Right lobe of liver (tissue), 4 donors: ENCODE data around the gene FGGY.
A peak's percentile ranks its signal among the peaks of the same experiment; 100 is the strongest.

Source experiments
- CTCF ChIP-seq, 4 donors: fragments of 200-600 bp in 3 of 4; fragments of 450-650 bp in 1 of 4; IDR thresholded peaks; one replicate each; pipeline versions ENCODE4 v1.5.1 to v1.8.0; 2016 to 2022; ENCODE audit warnings: antibody characterized with exemption in 4 of 4, mild to moderate bottlenecking in 2 of 4
- POLR2A ChIP-seq: fragments of 450-650 bp; IDR thresholded peaks from one replicate; pipeline ENCODE4 v1.6.1; 2017; ENCODE audit warnings: antibody characterized with exemption, mild to moderate bottlenecking
- donor health status: DM: no; HTN: no; CAD: no.
- donor health status: DM: no; HTN: no; CAD: no.
- donor health status: DM: no; HTN: yes; CAD: no.

- TF ChIP-seq POLR2A (no peak), CTCF (IDR thresholded peaks at IDR 0.05) (peak in 3 of 4 donors; percentile 29 to 36 (median 32))
Measured at GRCh38 chr1:59718064-59718988, 421.4 kb downstream of the FGGY start.
